Motor neuron (in vitro differentiated cells): ENCODE results near the gene ASF1A. TPM values are rescaled to one million over a fixed set of nuclear protein-coding genes. Genes with fewer than 3 reads are reported as not detected.
"Not testable (repeated sequence)": the region's sequence is repeated elsewhere in the genome, so short reads cannot be mapped to it uniquely, and the experiment has no call there.

ENCODE experiments used
- ATAC-seq, 8 experiments: fragments of 200-7000 bp; cut with Tn5 transposase; replicated peaks in 6 of 8; 2 replicates each; pipeline ENCODE4 v1.8.0; 2021; ENCODE audit warnings: mild to moderate bottlenecking in 8 of 8, moderate library complexity in 8 of 8
- H3K27ac ChIP-seq, 2 donors: fragments of 250-450 bp; sonication (Bioruptor Pico); 2 replicates each; pipeline ENCODE4 v1.9.0; 2021; ENCODE audit warnings: antibody characterized with exemption in 2 of 2, mild to moderate bottlenecking in 2 of 2, moderate library complexity in 1 of 2
- H3K4me1 ChIP-seq, 2 donors: fragments of 250-450 bp; sonication (Bioruptor Pico); replicated peaks in 1 of 2; 2 replicates each; pipeline ENCODE4 v1.6.1; 2021; ENCODE audit warnings: antibody characterized with exemption in 2 of 2, mild to moderate bottlenecking in 2 of 2, moderate library complexity in 1 of 2
- H3K4me3 ChIP-seq, 5 donors: fragments of 250-450 bp; sonication (Bioruptor Pico); 2 replicates each; pipeline ENCODE4 v1.9.0; 2021; ENCODE audit warnings: antibody characterized with exemption in 5 of 5, mild to moderate bottlenecking in 5 of 5, moderate library complexity in 4 of 5
- WGBS, 10 experiments: fragments of 450-650 bp; shearing (Covaris generic); methylation state at CpG; one replicate each; pipeline ENCODE4 v1.0.0; 2022; 5-methylcytosine and 5-hydroxymethylcytosine counted together
- in situ Hi-C, 9 experiments: fragments of 400-800 bp; cut with MboI; loops; one replicate each; pipeline ENCODE4 v1.15.0; 2021; ENCODE audit warnings: low sequenced_read_pairs in 9 of 9, low pct_unique_long_range_greater_than_20kb in 2 of 9; ENCODE audit not compliant: unreplicated experiment in 9 of 9
- total RNA-seq, 8 experiments: library from RNA; unstranded; fragments of 300-600 nt; gene quantifications; 2 replicates each; pipeline versions ENCODE4 v1.2.3 to v1.2.4, GENCODE V29; 2022

Gene ASF1A
- total RNA-seq: 10 to 100 TPM; 18.1 to 39.6 (median 25.2) TPM

GRCh38 chr6:118893807-118894424 is at the start of gene ASF1A:
TSS of gene ASF1A (plus strand) at chr6:118894152. CDS start at chr6:118894414, 262 bp downstream.
- Histone ChIP-seq H3K4me1 (peaks cover 34 to 54% of the 10 kb centered on the region in 2 donors), H3K27ac (peak within 1 kb of the TSS; percentile 84 to 91), H3K4me3 (peak within 1 kb of the TSS; percentile 62 to 92 (median 67))
- 0 to 3% (median 0%) methylated on average over 1 to 25 of the region's 51 CpGs; no CpG with 5 or more reads in 1 of the 10 experiments for WGBS, 10 experiments
- peak; percentile 78 to 92 (median 90) for ATAC-seq
- in situ Hi-C loops: no loop called here

DNA sequence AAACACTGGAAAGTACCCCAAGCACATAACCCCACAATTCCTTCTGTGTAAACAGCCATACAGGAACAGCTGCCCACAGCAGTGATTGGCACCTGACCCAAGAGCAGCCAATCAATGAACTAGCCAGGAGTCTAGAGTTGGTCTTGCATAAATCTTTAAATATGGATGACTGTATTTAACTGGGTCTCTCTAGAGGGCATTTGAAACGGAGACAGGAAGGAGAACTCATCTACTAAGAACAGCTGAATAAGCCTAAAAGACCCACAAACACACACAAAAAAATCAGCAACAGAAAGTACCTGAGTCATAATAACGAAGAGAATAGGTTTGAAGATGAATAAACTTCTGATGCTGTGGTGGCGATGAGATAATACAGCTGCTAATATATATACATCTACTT is 49.0 kb upstream of the ASF1A start:
- Histone ChIP-seq H3K27ac (no peak overlapping the region), H3K4me3 (no peak overlapping the region), H3K4me1 (no peaks in the 10 kb centered on the region)
- in situ Hi-C loops: no loop called here
- no peak for ATAC-seq
- WGBS, 10 experiments: 72 to 100% (median 86%) methylated on average over 1 to 3 of the region's 3 CpGs; no CpG with 5 or more reads in 1 of the 10 experiments

GRCh38 chr6:118853408-118853807 is 40.5 kb upstream of the ASF1A start:
- Histone ChIP-seq H3K27ac (no peak overlapping the region), H3K4me3 (no peak overlapping the region), H3K4me1 (no peaks in the 10 kb centered on the region)
- in situ Hi-C loops: no loop called here
- no peak for ATAC-seq
- WGBS, 10 experiments: 88 to 100% (median 97%) methylated on average over 1 to 5 of the region's 5 CpGs; no CpG with 5 or more reads in 1 of the 10 experiments

DNA sequence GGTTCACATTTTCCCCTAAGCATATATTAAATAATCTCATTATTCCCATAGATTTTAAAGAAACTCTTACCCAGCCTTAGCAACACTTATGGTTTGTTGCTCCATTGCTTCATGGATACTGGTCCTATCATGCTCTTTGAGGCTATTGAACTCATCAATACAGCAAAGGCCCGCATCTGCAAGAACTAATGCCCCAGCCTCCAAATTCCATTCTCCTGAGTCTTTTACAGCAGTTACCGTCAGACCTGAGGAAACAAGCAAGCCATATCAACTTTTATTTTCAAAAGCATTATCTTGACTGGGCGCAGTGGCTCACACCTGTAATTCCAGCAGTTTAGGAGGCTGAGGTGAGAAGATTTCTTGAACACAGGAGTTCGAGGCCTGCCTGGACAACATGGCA is 37.7 kb upstream of the ASF1A start:
- ATAC-seq: no peak
- WGBS, 10 experiments: 78 to 100% (median 94%) methylated on average over 1 to 3 of the region's 4 CpGs; no CpG with 5 or more reads in 3 of the 10 experiments
- Histone ChIP-seq H3K4me3 (no peak overlapping the region), H3K27ac (no peak overlapping the region), H3K4me1 (no peaks in the 10 kb centered on the region)
- in situ Hi-C loops: no loop called here

DNA sequence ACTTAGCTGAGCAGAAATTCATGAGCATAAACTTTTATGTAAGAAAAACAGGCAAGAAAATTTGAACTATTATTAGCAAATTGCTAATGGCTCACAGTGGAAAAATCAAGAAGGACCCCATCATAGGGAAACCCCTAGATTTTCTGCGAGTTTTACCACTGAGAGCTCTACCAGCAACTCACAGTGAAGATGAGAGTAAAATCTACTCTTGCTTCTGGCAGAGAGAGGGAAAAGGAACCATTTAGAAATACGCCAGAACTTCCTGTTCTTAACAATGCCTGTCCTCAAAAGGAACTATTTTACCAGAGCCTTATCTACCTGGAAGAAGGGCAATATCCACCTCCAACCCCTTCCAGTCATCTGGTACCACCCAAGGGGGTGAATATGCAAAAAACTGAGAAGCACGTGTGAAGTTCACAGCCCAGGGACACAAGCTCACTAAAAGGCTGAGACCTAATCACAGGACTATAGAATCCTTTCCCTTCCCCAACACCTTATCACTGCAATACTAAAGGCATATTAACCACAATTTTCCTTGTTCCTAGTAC is 34.4 kb upstream of the ASF1A start:
- Histone ChIP-seq H3K4me3 (no peak overlapping the region), H3K4me1 (no peaks in the 10 kb centered on the region), H3K27ac (no peak overlapping the region)
- 53 to 100% (median 80%) methylated on average over 1 to 3 of the region's 3 CpGs; no CpG with 5 or more reads in 2 of the 10 experiments for WGBS, 10 experiments
- ATAC-seq: no peak
- in situ Hi-C loops: no loop called here

DNA sequence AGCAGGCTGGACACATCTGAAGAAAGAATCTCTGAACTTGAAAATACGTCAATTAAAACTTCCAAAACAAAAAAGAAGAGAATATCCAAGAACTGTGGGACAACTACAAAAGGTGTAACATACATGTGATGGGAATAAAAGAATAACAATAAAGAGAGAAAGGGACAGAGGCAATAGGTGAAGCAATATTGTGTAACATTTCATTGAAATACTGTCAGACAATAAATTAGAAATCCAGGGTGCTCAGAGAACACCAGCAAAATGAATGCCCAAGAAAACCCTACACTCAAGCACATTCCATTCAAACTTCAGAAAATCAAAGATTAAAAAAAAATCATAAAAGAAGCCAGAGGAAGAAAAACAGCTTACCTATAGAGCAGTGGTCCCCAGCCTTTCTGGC is 33.6 kb upstream of the ASF1A start:
- Histone ChIP-seq H3K4me1 (no peaks in the 10 kb centered on the region), H3K27ac (no peak overlapping the region), H3K4me3 (no peak overlapping the region)
- WGBS, 10 experiments: 85 to 100% (median 95%) methylated on average over 1 of the region's 1 CpG; no CpG with 5 or more reads in 2 of the 10 experiments
- in situ Hi-C loops: no loop called here
- ATAC-seq: no peak

- Histone ChIP-seq H3K4me3 (no peak overlapping the region), H3K27ac (no peak overlapping the region), H3K4me1 (no peaks in the 10 kb centered on the region)
- WGBS, 10 experiments: 90 to 100% (median 97%) methylated on average over 1 to 5 of the region's 10 CpGs; no CpG with 5 or more reads in 4 of the 10 experiments
- ATAC-seq: no peak
- in situ Hi-C loops: no loop called here
These were observed 33.1 kb upstream of the ASF1A start for GRCh38 chr6:118860880-118861279.

DNA sequence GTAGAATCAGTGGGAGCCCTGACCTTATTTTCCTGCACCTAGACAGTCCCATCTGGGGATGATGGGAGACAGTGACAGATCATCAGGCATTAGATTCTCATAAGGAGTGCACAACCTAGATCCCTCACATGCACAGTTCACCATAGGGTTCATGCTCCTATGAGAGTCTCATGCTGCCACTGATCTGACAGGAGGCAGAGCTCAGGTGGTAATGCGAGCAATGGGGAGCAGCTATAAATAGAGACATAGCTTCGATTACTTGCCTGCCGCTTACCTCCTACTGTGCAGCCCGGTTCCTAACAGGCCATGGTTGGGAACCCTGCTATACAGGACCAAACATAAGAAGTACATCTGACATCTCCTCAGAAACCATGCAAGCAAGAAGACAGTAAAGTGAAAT is 31.5 kb upstream of the ASF1A start:
- in situ Hi-C loops: no loop called here
- Histone ChIP-seq H3K27ac (no peak overlapping the region), H3K4me1 (no peaks in the 10 kb centered on the region), H3K4me3 (no peak overlapping the region)
- WGBS, 10 experiments: 88 to 100% (median 97%) methylated on average over 2 to 4 of the region's 4 CpGs; no CpG with 5 or more reads in 4 of the 10 experiments
- ATAC-seq: no peak

- Histone ChIP-seq H3K4me1 (no peaks in the 10 kb centered on the region), H3K4me3 (no peak overlapping the region), H3K27ac (no peak overlapping the region)
- ATAC-seq: no peak
- WGBS, 10 experiments: 47 to 94% (median 77%) methylated on average over 2 to 7 of the region's 7 CpGs; no CpG with 5 or more reads in 2 of the 10 experiments
- in situ Hi-C loops: no loop called here
These were observed 29.4 kb upstream of the ASF1A start for GRCh38 chr6:118864341-118865099.

DNA sequence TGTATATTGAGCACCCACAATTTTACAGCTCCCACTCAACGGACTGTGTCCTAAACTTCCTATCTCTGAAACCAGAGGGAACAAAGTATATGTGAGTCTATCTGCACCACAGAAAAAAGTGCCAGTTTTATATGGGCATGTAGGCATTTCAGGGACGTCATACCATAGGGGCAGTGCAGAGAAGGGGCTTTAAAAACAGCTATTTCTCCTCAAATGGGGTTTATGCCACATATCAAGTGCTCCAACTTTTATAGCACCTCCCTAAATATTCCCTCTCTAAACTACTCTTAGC is 28.9 kb upstream of the ASF1A start:
- 53 to 100% (median 86%) methylated on average over 1 to 2 of the region's 2 CpGs; no CpG with 5 or more reads in 1 of the 10 experiments for WGBS, 10 experiments
- Histone ChIP-seq H3K4me1 (no peaks in the 10 kb centered on the region), H3K4me3 (no peak overlapping the region), H3K27ac (no peak overlapping the region)
- in situ Hi-C loops: no loop called here
- ATAC-seq: no peak

DNA sequence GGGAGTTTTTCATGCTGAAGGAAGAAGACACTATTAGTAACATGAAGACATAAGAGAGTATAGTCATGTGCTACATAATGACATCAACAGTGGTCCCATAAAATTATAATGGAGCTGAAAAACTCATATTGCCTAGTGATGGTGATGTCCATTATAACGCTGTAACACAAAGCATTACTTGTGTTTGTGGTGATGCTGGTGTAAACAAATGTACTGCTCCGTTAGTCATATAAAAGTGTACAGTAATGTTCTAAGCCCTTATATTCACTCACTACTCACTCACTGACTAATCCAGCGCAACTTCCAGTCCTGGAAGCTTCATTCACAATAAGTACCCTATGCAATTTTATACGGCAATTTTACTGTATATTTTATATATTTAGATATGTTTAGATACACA is 26.8 kb upstream of the ASF1A start:
- in situ Hi-C loops: no loop called here
- WGBS, 10 experiments: 67 to 100% (median 97%) methylated on average over 1 to 4 of the region's 4 CpGs; no CpG with 5 or more reads in 1 of the 10 experiments
- no peak for ATAC-seq
- Histone ChIP-seq H3K4me1 (no peaks in the 10 kb centered on the region), H3K4me3 (no peak overlapping the region), H3K27ac (no peak overlapping the region)

DNA sequence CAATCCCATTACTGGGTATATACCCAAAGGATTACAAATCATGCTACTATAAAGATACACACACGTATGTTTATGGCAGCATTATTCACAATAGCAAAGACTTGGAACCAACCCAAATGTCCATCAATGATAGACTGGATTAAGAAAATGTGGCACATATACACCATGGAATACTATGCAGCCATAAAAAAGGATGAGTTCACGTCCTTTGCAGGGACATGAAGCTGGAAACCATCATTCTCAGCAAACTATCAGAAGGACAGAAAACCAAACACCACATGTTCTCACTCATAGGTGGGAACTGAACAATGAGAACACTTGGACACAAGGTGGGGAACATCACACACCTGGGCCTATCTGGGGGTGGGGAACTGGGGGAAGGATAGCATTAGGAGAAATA is 25.1 kb upstream of the ASF1A start:
- ATAC-seq, H3K27ac ChIP-seq, H3K4me3 ChIP-seq, in situ Hi-C loops, H3K4me1 ChIP-seq: not testable (repeated sequence)
- whole genome bisulfite sequencing, 10 experiments: 60 to 100% (median 82%) methylated on average over 1 of the region's 2 CpGs; no CpG with 5 or more reads in 4 of the 10 experiments

GRCh38 chr6:118869350-118869749 is 24.6 kb upstream of the ASF1A start:
- in situ Hi-C loops: no loop called here
- 27 to 100% (median 92%) methylated on average over 1 to 2 of the region's 2 CpGs; no CpG with 5 or more reads in 2 of the 10 experiments for WGBS, 10 experiments
- H3K4me1 ChIP-seq: no peaks in the 10 kb centered on the region
- H3K4me3 ChIP-seq: no peak overlapping the region
- no peak overlapping the region for H3K27ac ChIP-seq
- no peak for ATAC-seq
